Stimulated activated CD8-positive, alpha-beta memory T cell treated with anti-CD3 and anti-CD28 coated beads, Interleukin-15, amount 100 ng/mL, for 24 hours (primary cell): Measurements from ENCODE around the gene GNAI3.

Experiments
- DNase-seq: peaks from one replicate; pipeline ENCODE4 v3.0.0-alpha.2; 2020; ENCODE audit warnings: low read depth

The GNAI3 gene

GRCh38 chr1:109527098-109527811 is 21.2 kb upstream of the GNAI3 start:
- no peak for DNase-seq

- DNase-seq: no peak
Measured at GRCh38 chr1:109527846-109528695, 20.3 kb upstream of the GNAI3 start.

- no peak for DNase-seq
Measured at GRCh38 chr1:109528712-109529111, 19.7 kb upstream of the GNAI3 start.

- no peak for DNase-seq
Measured at GRCh38 chr1:109529881-109530456, 18.4 kb upstream of the GNAI3 start.

GRCh38 chr1:109530457-109531087 is 17.8 kb upstream of the GNAI3 start:
- no peak for DNase-seq

- DNase-seq: no peak
Measured at GRCh38 chr1:109531380-109531779, 17.0 kb upstream of the GNAI3 start.

GRCh38 chr1:109531826-109532364 is 16.5 kb upstream of the GNAI3 start:
- no peak for DNase-seq

GRCh38 chr1:109532365-109533136 is 15.9 kb upstream of the GNAI3 start:
- DNase-seq: peak; percentile 89

GRCh38 chr1:109534307-109534858 is 14.0 kb upstream of the GNAI3 start:
- no peak for DNase-seq

GRCh38 chr1:109535481-109535880 is 12.9 kb upstream of the GNAI3 start:
- DNase-seq: no peak

GRCh38 chr1:109535971-109536491 is 12.4 kb upstream of the GNAI3 start:
- DNase-seq: no peak

GRCh38 chr1:109537450-109538178 is 10.8 kb upstream of the GNAI3 start:
- DNase-seq: no peak

GRCh38 chr1:109538827-109539555 is 9.4 kb upstream of the GNAI3 start:
- DNase-seq: no peak

- no peak for DNase-seq
Measured at GRCh38 chr1:109539676-109540075, 8.7 kb upstream of the GNAI3 start, which contains the start of gene GPR61. TSS of gene GPR61 (plus strand) at chr1:109539872. CDS start at chr1:109543023, 3,151 bp downstream.

- no peak for DNase-seq
Measured at GRCh38 chr1:109541102-109541501, 7.3 kb upstream of the GNAI3 start.

GRCh38 chr1:109542657-109543056 is 5.8 kb upstream of the GNAI3 start:
- DNase-seq: no peak

- no peak for DNase-seq
Measured at GRCh38 chr1:109543283-109543987, 5.0 kb upstream of the GNAI3 start.

GRCh38 chr1:109543988-109544735 is 4.3 kb upstream of the GNAI3 start:
- DNase-seq: no peak
